B cell (primary cell): ENCODE results near the gene ZNF319. TPM values are rescaled to one million over a fixed set of nuclear protein-coding genes. Genes with fewer than 3 reads are reported as not detected.

Experiments used
- ATAC-seq: fragments of 200-7000 bp; cut with Tn5 transposase; one replicate; pipeline ENCODE4 v1.10.0; 2021; ENCODE audit warnings: low read depth, mild to moderate bottlenecking, moderate number of reproducible peaks, moderate library complexity
- CTCF ChIA-PET: fragments of 350-600 bp; sonication (Branson Sonifier 250); formaldehyde crosslinking; loops from one replicate; lab custom pipeline; 2021; ENCODE audit warnings: antibody characterized with exemption, inconsistent platforms; lab: Charles Lee
- POLR2A ChIA-PET: fragments of 350-600 bp; sonication (Branson Sonifier 250); formaldehyde crosslinking; loops from one replicate; lab custom pipeline; 2021; ENCODE audit warnings: antibody characterized with exemption; lab: Charles Lee
- DNase-seq: peaks from one replicate; pipeline ENCODE4 v3.0.0; 2013
- H2AFZ ChIP-seq: 2 replicates; pipeline ENCODE4 v1.6.1; 2012; ENCODE audit warnings: mild to moderate bottlenecking, low read depth, low read length; ENCODE audit not compliant: insufficient read depth, poor library complexity, severe bottlenecking
- H3K27ac ChIP-seq, 2 donors: 1 replicate in 1 of 2; 2 replicates in 1 of 2; pipeline ENCODE4 v1.5.1; 2012 to 2013; ENCODE audit warnings: low read length in 2 of 2, mild to moderate bottlenecking in 2 of 2, moderate library complexity in 1 of 2
- H3K27me3 ChIP-seq, 4 experiments: fragments of 200-600 bp in 1 of 4; sonication (generic) in 1 of 4; replicated peaks in 1 of 4; 1 replicate in 2 of 4; 2 replicates in 2 of 4; pipeline versions ENCODE4 v1.6.1 to v1.7.0; 2013 to 2016; ENCODE audit warnings: low read length in 3 of 4, mild to moderate bottlenecking in 2 of 4, mixed read lengths in 1 of 4, moderate library complexity in 1 of 4; ENCODE audit not compliant: insufficient read depth in 4 of 4, control insufficient read depth in 3 of 4; ENCODE audit errors: control extremely low read depth in 1 of 4
- H3K36me3 ChIP-seq, 2 experiments: replicated peaks in 1 of 2; 1 replicate in 1 of 2; 2 replicates in 1 of 2; pipeline versions ENCODE4 v1.6.1 to v1.7.1; 2013; ENCODE audit warnings: low read length in 1 of 2; ENCODE audit not compliant: insufficient read depth in 2 of 2, control insufficient read depth in 1 of 2; ENCODE audit errors: control extremely low read depth in 1 of 2, extremely low read depth in 1 of 2
- H3K4me1 ChIP-seq, 2 donors: fragments of 200-600 bp in 1 of 2; sonication (generic) in 1 of 2; 1 replicate in 1 of 2; 2 replicates in 1 of 2; pipeline versions ENCODE4 v1.5.1 to v1.6.1; 2013 to 2017; ENCODE audit warnings: low read length in 2 of 2; ENCODE audit not compliant: control insufficient read depth in 2 of 2, insufficient read depth in 2 of 2
- H3K4me2 ChIP-seq: replicated peaks from 2 replicates; pipeline ENCODE3; 2012; ENCODE audit warnings: mild to moderate bottlenecking, low read depth, low read length; ENCODE audit not compliant: poor library complexity, severe bottlenecking
- H3K4me3 ChIP-seq, 5 experiments: fragments of 200-600 bp in 1 of 5; sonication (generic) in 1 of 5; 1 replicate in 3 of 5; 2 replicates in 2 of 5; pipeline versions ENCODE4 v1.5.1 to v1.7.0; 2011 to 2016; ENCODE audit warnings: low read length in 4 of 5, mild to moderate bottlenecking in 4 of 5, low read depth in 2 of 5, control low read depth in 1 of 5, moderate library complexity in 1 of 5; ENCODE audit not compliant: insufficient read depth in 1 of 5; ENCODE audit errors: control extremely low read depth in 1 of 5, extremely low read depth in 1 of 5
- H3K79me2 ChIP-seq: fragments of 200-600 bp; sonication (generic); one replicate; pipeline ENCODE4 v1.6.0; 2016; ENCODE audit warnings: low read length; ENCODE audit not compliant: control insufficient read depth, insufficient read depth
- H3K9ac ChIP-seq: fragments of 200-600 bp; sonication (generic); 2 replicates; pipeline ENCODE4 v1.6.1; 2017; ENCODE audit warnings: mild to moderate bottlenecking, low read length, moderate library complexity
- H3K9me3 ChIP-seq, 3 donors: one replicate each; pipeline versions ENCODE4 v1.6.1 to v1.7.1; 2013; ENCODE audit warnings: low read length in 2 of 3; ENCODE audit not compliant: control insufficient read depth in 2 of 3, insufficient read depth in 1 of 3; ENCODE audit errors: control extremely low read depth in 1 of 3
- H4K20me1 ChIP-seq: 2 replicates; pipeline ENCODE4 v1.6.0; 2012; ENCODE audit warnings: mild to moderate bottlenecking, low read length; ENCODE audit not compliant: insufficient read depth, control insufficient read depth, poor library complexity, severe bottlenecking
- H3K27ac Mint-ChIP-seq: one replicate; pipeline ENCODE4 v1.8.0; 2021; ENCODE audit warnings: mixed read lengths
- H3K27me3 Mint-ChIP-seq: one replicate; pipeline ENCODE4 v1.8.0; 2021; ENCODE audit warnings: mixed read lengths
- H3K4me1 Mint-ChIP-seq: one replicate; pipeline ENCODE4 v1.8.0; 2021; ENCODE audit warnings: mixed read lengths
- H3K4me3 Mint-ChIP-seq: one replicate; pipeline ENCODE4 v1.8.0; 2021; ENCODE audit warnings: mixed read lengths
- H3K9me3 Mint-ChIP-seq: one replicate; pipeline ENCODE4 v1.8.0; 2022; ENCODE audit warnings: mixed read lengths; ENCODE audit not compliant: insufficient read depth
- CTCF ChIP-seq: fragments of 200-600 bp; IDR thresholded peaks from one replicate; pipeline ENCODE4 v1.8.0; 2022; ENCODE audit warnings: antibody characterized with exemption, mild to moderate bottlenecking
- EZH2 ChIP-seq: IDR thresholded peaks from 2 replicates; pipeline ENCODE4 v1.6.1; 2012; ENCODE audit warnings: borderline replicate concordance, low read depth, mild to moderate bottlenecking, moderate library complexity, low read length; ENCODE audit not compliant: insufficient read depth, poor library complexity, severe bottlenecking
- WGBS: methylation state at CpG from one replicate; pipeline ENCODE4 v1.1.5; 2013; ENCODE audit warnings: missing lambda C conversion rate; ENCODE audit not compliant: insufficient coverage; 5-methylcytosine and 5-hydroxymethylcytosine counted together
- intact Hi-C: fragments of 100-400 bp; cut with micrococcal nuclease; formaldehyde crosslinking; loops from one replicate; pipeline ENCODE4 v1.10.0; 2022
- polyA plus RNA-seq: library from polyadenylated mRNA; depleted of rRNA; stranded (reverse); fragments of >200 nt; gene quantifications from 2 replicates; pipeline ENCODE4 v1.2.3, GENCODE V29; 2012
- total RNA-seq, 2 donors: library from RNA; stranded (reverse); fragments of 120-200 nt in 1 of 2; gene quantifications; 1 replicate in 1 of 2; 2 replicates in 1 of 2; pipeline versions ENCODE4 v1.2.3 to v1.2.4, GENCODE V29; 2013 to 2022

The ZNF319 gene
- total and polyA plus RNA-seq, 2 donors (not counting 1 experiment from before 2014, with no cell fraction given): 12.4 to 15.1 TPM

GRCh38 chr16:57991551-57992059 is 8.9 kb downstream of the ZNF319 start:
- Mint-ChIP-seq H3K4me1 (peaks cover 9% of the 10 kb centered on the region), H3K27ac (no peak overlapping the region), H3K4me3 (no peak overlapping the region), H3K27me3 (no peaks in the 10 kb centered on the region), H3K9me3 (no peaks in the 10 kb centered on the region)
- Histone ChIP-seq H3K9ac (no peak overlapping the region), H3K27ac (no peak overlapping the region), H3K9me3 (no peaks in the 10 kb centered on the region), H2AFZ (no peak overlapping the region), H3K4me3 (no peak overlapping the region), H3K79me2 (peaks cover 13% of the 10 kb centered on the region), H3K4me2 (no peak overlapping the region), H4K20me1 (peaks cover 25% of the 10 kb centered on the region), H3K4me1 (peaks cover 6 to 8% of the 10 kb centered on the region in 2 donors), H3K36me3 (peaks cover 0 to 11% of the 10 kb centered on the region in 2 experiments), H3K27me3 (no peaks in the 10 kb centered on the region)
- TF ChIP-seq EZH2 (no peak), CTCF (no peak)
- ATAC-seq: no peak
- POLR2A ChIA-PET: no interaction called here
- DNase-seq: no peak
- CTCF ChIA-PET: interaction anchor here (1.5 kb wide), 1 partner anchor 13 kb away, joined by 3 read pairs; no protein-coding TSS in a partner anchor
- 97% methylated on average over 11 of the region's 11 CpGs for WGBS
- intact Hi-C loops: no loop called here

- Histone ChIP-seq H3K9me3 (peaks cover 0 to 9% (median 0%) of the 10 kb centered on the region in 3 donors), H4K20me1 (no peaks in the 10 kb centered on the region), H3K4me2 (no peak overlapping the region), H2AFZ (no peak overlapping the region), H3K27ac (no peak overlapping the region), H3K9ac (no peak overlapping the region), H3K79me2 (peaks cover 1% of the 10 kb centered on the region), H3K27me3 (peaks cover 0 to 13% (median 1%) of the 10 kb centered on the region in 4 experiments), H3K4me1 (peaks cover 6 to 16% of the 10 kb centered on the region in 2 donors), H3K36me3 (peaks cover 0 to 3% of the 10 kb centered on the region in 2 experiments), H3K4me3 (no peak overlapping the region)
- H3K27me3 Mint-ChIP-seq: no peaks in the 10 kb centered on the region
- ATAC-seq: no peak
- CTCF ChIA-PET: interaction anchor here (2.2 kb wide), 1 partner anchor 11 kb away, joined by 6 read pairs; the partner anchor contains the start of gene ZNF319
- no peak overlapping the region for H3K4me3 Mint-ChIP-seq
- H3K27ac Mint-ChIP-seq: no peak overlapping the region
- 57% methylated on average over 1 of the region's 1 CpG for WGBS
- no peak for DNase-seq
- intact Hi-C loops: no loop called here
- H3K4me1 Mint-ChIP-seq: peaks cover 17% of the 10 kb centered on the region
- TF ChIP-seq CTCF (no peak), EZH2 (no peak)
- H3K9me3 Mint-ChIP-seq: no peaks in the 10 kb centered on the region
- POLR2A ChIA-PET: no interaction called here
Measured at GRCh38 chr16:57988929-57989328, 11.5 kb downstream of the ZNF319 start.
